IMR-90 (cell line): ENCODE measurements around the gene PACC1. TPM values are rescaled to one million over a fixed set of nuclear protein-coding genes. Genes with fewer than 3 reads are reported as not detected.

ENCODE experiments used
- ATAC-seq: fragments of 200-7000 bp; cut with Tn5 transposase; 2 replicates; pipeline ENCODE4 v1.9.1; 2020; ENCODE audit warnings: low read depth, mild to moderate bottlenecking, moderate library complexity
- BruUV-seq: library from RNA; stranded (reverse); fragments of 400-500 nt; replicated peaks from 2 replicates; lab custom pipeline; 2021; lab: Mats Ljungman, UMichigan
- CTCF ChIA-PET: fragments of 300-600 bp; formaldehyde crosslinking; extraction: SDS; loops from one replicate; lab custom pipeline; 2021; ENCODE audit warnings: antibody characterized with exemption; lab: Yijun Ruan, JAX
- POLR2A ChIA-PET: fragments of 300-600 bp; sonication (Branson Sonifier 250); formaldehyde crosslinking; loops from one replicate; lab custom pipeline; 2022; ENCODE audit warnings: antibody characterized with exemption; ENCODE audit not compliant: unreplicated experiment; lab: Charles Lee
- DNase-seq: peaks from one replicate; pipeline ENCODE4 v3.0.0; 2013
- H2AFZ ChIP-seq: replicated peaks from 2 replicates; pipeline ENCODE3; 2013; ENCODE audit warnings: low read length, mild to moderate bottlenecking; ENCODE audit not compliant: poor library complexity
- H2AK5ac ChIP-seq: 2 replicates; pipeline ENCODE4 v1.6.1; 2013; ENCODE audit warnings: low read depth, low read length, inconsistent platforms
- H2AK9ac ChIP-seq: replicated peaks from 2 replicates; pipeline ENCODE3; 2013; ENCODE audit warnings: mild to moderate bottlenecking, low read depth, low read length, moderate library complexity; ENCODE audit not compliant: poor library complexity
- H2BK120ac ChIP-seq: 2 replicates; pipeline ENCODE4 v1.6.1; 2013; ENCODE audit warnings: low read depth, low read length, inconsistent platforms
- H2BK15ac ChIP-seq: 3 replicates; pipeline ENCODE4 v1.6.1; 2013; ENCODE audit warnings: low read depth, low read length, inconsistent platforms
- H2BK20ac ChIP-seq: 2 replicates; pipeline ENCODE4 v1.6.1; 2013; ENCODE audit warnings: low read depth, mild to moderate bottlenecking, inconsistent platforms, low read length, moderate library complexity
- H2BK5ac ChIP-seq: 2 replicates; pipeline ENCODE4 v1.6.1; 2013; ENCODE audit warnings: mild to moderate bottlenecking, low read depth, low read length, inconsistent platforms; ENCODE audit not compliant: poor library complexity, severe bottlenecking
- H3K14ac ChIP-seq: replicated peaks from 2 replicates; pipeline ENCODE4 v1.6.1; 2013; ENCODE audit warnings: low read depth, low read length, inconsistent platforms
- H3K18ac ChIP-seq: 2 replicates; pipeline ENCODE4 v1.6.1; 2013; ENCODE audit warnings: low read depth, low read length, control low read depth
- H3K23ac ChIP-seq: 2 replicates; pipeline ENCODE4 v1.6.1; 2013; ENCODE audit warnings: low read depth, low read length, inconsistent platforms
- H3K27ac ChIP-seq: 2 replicates; pipeline ENCODE4 v1.5.1; 2013; ENCODE audit warnings: mild to moderate bottlenecking, control low read depth, low read length; ENCODE audit not compliant: insufficient read depth
- H3K27me3 ChIP-seq: 2 replicates; pipeline ENCODE4 v1.6.1; 2013; ENCODE audit warnings: low read length; ENCODE audit not compliant: control insufficient read depth, insufficient read depth
- H3K36me3 ChIP-seq: 2 replicates; pipeline ENCODE4 v1.6.1; 2013; ENCODE audit warnings: low read length, mixed read lengths; ENCODE audit not compliant: control insufficient read depth, insufficient read depth
- H3K4ac ChIP-seq: 2 replicates; pipeline ENCODE4 v1.6.1; 2013; ENCODE audit warnings: low read depth, low read length, inconsistent platforms
- H3K4me1 ChIP-seq: 2 replicates; pipeline ENCODE4 v1.6.1; 2013; ENCODE audit warnings: low read length, mixed read lengths; ENCODE audit not compliant: control insufficient read depth, insufficient read depth
- H3K4me2 ChIP-seq: 2 replicates; pipeline ENCODE4 v1.6.1; 2013; ENCODE audit warnings: low read depth, mild to moderate bottlenecking, control low read depth, low read length, moderate library complexity
- H3K4me3 ChIP-seq: 2 replicates; pipeline ENCODE4 v1.5.1; 2013; ENCODE audit warnings: low read depth, mild to moderate bottlenecking, control low read depth, low read length, moderate library complexity; ENCODE audit not compliant: insufficient read depth
- H3K56ac ChIP-seq: 2 replicates; pipeline ENCODE4 v1.6.1; 2013; ENCODE audit warnings: low read length, inconsistent platforms; ENCODE audit not compliant: insufficient read depth; ENCODE audit errors: extremely low read depth
- H3K79me1 ChIP-seq, 2 experiments: 2 replicates each; pipeline ENCODE4 v1.6.1; 2013; ENCODE audit warnings: low read length in 2 of 2, inconsistent platforms in 1 of 2, low read depth in 1 of 2
- H3K9ac ChIP-seq: 2 replicates; pipeline ENCODE4 v1.6.1; 2013; ENCODE audit warnings: low read depth, low read length, control low read depth
- H3K9me1 ChIP-seq: 2 replicates; pipeline ENCODE4 v1.6.1; 2013; ENCODE audit warnings: low read length, inconsistent platforms; ENCODE audit not compliant: insufficient read depth
- H3K9me3 ChIP-seq: 2 replicates; pipeline ENCODE4 v1.6.1; 2013; ENCODE audit warnings: low read length; ENCODE audit not compliant: control insufficient read depth, insufficient read depth
- H4K20me1 ChIP-seq: 2 replicates; pipeline ENCODE4 v1.6.1; 2013; ENCODE audit warnings: low read length, inconsistent platforms; ENCODE audit not compliant: insufficient read depth
- H4K5ac ChIP-seq: 2 replicates; pipeline ENCODE4 v1.6.1; 2013; ENCODE audit warnings: mild to moderate bottlenecking, low read depth, low read length, control low read depth
- H4K8ac ChIP-seq, 2 experiments: 2 replicates each; pipeline ENCODE4 v1.6.1; 2013; ENCODE audit warnings: low read depth in 2 of 2, low read length in 2 of 2, control low read depth in 1 of 2, inconsistent platforms in 1 of 2
- H4K91ac ChIP-seq: 2 replicates; pipeline ENCODE4 v1.6.1; 2013; ENCODE audit warnings: low read depth, low read length, inconsistent platforms; ENCODE audit not compliant: insufficient read depth
- BHLHE40 ChIP-seq: fragments of 150-350 bp; IDR thresholded peaks from 2 replicates; pipeline ENCODE4 v1.6.1; 2016; ENCODE audit warnings: mild to moderate bottlenecking, low read depth, low read length
- CEBPB ChIP-seq: IDR thresholded peaks from 2 replicates; pipeline ENCODE4 v1.6.1; 2012; ENCODE audit warnings: low read depth, low read length, improper control_type of control experiment
- CHD1 ChIP-seq: IDR thresholded peaks from 2 replicates; pipeline ENCODE4 v1.6.1; 2012; ENCODE audit warnings: low read depth, low read length, improper control_type of control experiment
- ELK1 ChIP-seq: fragments of 150-350 bp; IDR thresholded peaks from 2 replicates; pipeline ENCODE4 v1.6.1; 2016; ENCODE audit warnings: low read depth, mild to moderate bottlenecking, low read length, moderate library complexity, borderline replicate concordance
- FOS ChIP-seq: fragments of 150-350 bp; IDR thresholded peaks from 2 replicates; pipeline ENCODE4 v1.6.1; 2016; ENCODE audit warnings: low read depth, low read length
- MAFK ChIP-seq: IDR thresholded peaks from 2 replicates; pipeline ENCODE4 v1.6.1; 2012; ENCODE audit warnings: low read depth, low read length, improper control_type of control experiment
- MAZ ChIP-seq: IDR thresholded peaks from 2 replicates; pipeline ENCODE4 v1.6.1; 2012; ENCODE audit warnings: low read depth, mild to moderate bottlenecking, low read length, improper control_type of control experiment, moderate library complexity, borderline replicate concordance
- MXI1 ChIP-seq: IDR thresholded peaks from 2 replicates; pipeline ENCODE4 v1.6.1; 2012; ENCODE audit warnings: low read depth, mild to moderate bottlenecking, low read length, moderate library complexity, borderline replicate concordance
- NFE2L2 ChIP-seq: fragments of 150-350 bp; IDR thresholded peaks from 2 replicates; pipeline ENCODE4 v1.6.1; 2016; ENCODE audit warnings: low read depth, mild to moderate bottlenecking, low read length
- POLR2A ChIP-seq: IDR thresholded peaks from 2 replicates; pipeline ENCODE4 v1.6.1; 2012; ENCODE audit warnings: mild to moderate bottlenecking, low read depth, low read length
- RAD21 ChIP-seq: IDR thresholded peaks from 2 replicates; pipeline ENCODE4 v1.6.1; 2012; ENCODE audit warnings: low read length, improper control_type of control experiment
- RCOR1 ChIP-seq: IDR thresholded peaks from 2 replicates; pipeline ENCODE4 v1.6.1; 2012; ENCODE audit warnings: mild to moderate bottlenecking, low read length, improper control_type of control experiment; ENCODE audit not compliant: insufficient replicate concordance
- RFX5 ChIP-seq: IDR thresholded peaks from 2 replicates; pipeline ENCODE4 v1.8.0; 2012; ENCODE audit warnings: low read depth, mild to moderate bottlenecking, low read length, moderate library complexity
- SMC3 ChIP-seq: fragments of 150-350 bp; IDR thresholded peaks from 2 replicates; pipeline ENCODE4 v1.6.1; 2016; ENCODE audit warnings: low read depth, mild to moderate bottlenecking, antibody characterized with exemption, low read length, moderate library complexity
- WGBS, 2 experiments: methylation state at CpG; one replicate each; pipeline versions ENCODE4 v1.1.5 to v1.1.7; 2013; ENCODE audit warnings: missing lambda C conversion rate in 2 of 2; ENCODE audit not compliant: insufficient read length in 1 of 2; ENCODE audit errors: extremely low coverage in 2 of 2; 5-methylcytosine and 5-hydroxymethylcytosine counted together
- dilution Hi-C: fragments of 300-500 bp; cut with HindIII; formaldehyde crosslinking; loops from one replicate; pipeline ENCODE4 v1.14.3; 2018; ENCODE audit warnings: low sequenced_read_pairs; ENCODE audit not compliant: unreplicated experiment
- in situ Hi-C: fragments of 300-500 bp; cut with MboI; formaldehyde crosslinking; loops from 3 replicates; pipeline ENCODE4 v1.14.3; 2019; ENCODE audit warnings: low sequenced_read_pairs, inconsistent platforms, mixed read lengths
- intact Hi-C: fragments of 100-400 bp; cut with micrococcal nuclease; formaldehyde crosslinking; loops from 2 replicates; pipeline ENCODE4 v1.10.0; 2022
- polyA plus RNA-seq, 3 experiments: library from polyadenylated mRNA; depleted of rRNA; stranded (reverse); fragments of >200 nt; gene quantifications; 2 replicates each; pipeline ENCODE4 v1.2.3, GENCODE V29; 2012; ENCODE audit warnings: low replicate concordance in 1 of 3
- total RNA-seq: library from RNA; depleted of rRNA; stranded (reverse); fragments of >200 nt; gene quantifications from 2 replicates; pipeline ENCODE4 v1.2.3, GENCODE V29; 2012
- TF ChIP-seq, protein P1 (sequence below): fragments of 150-350 bp; IDR thresholded peaks from 2 replicates; pipeline ENCODE4 v1.6.1; 2017; ENCODE audit warnings: mild to moderate bottlenecking, antibody characterized with exemption, low read length, low read depth
- TF ChIP-seq, protein P2 (sequence below): conservative IDR thresholded peaks from 2 replicates; pipeline ENCODE4 v1.5.1; 2012; ENCODE audit warnings: mild to moderate bottlenecking, low read depth, low read length, improper control_type of control experiment

Gene PACC1
- total and polyA plus RNA-seq, 2 of the 4 experiments (the other 2 are of a cell fraction), result 8.6 to 13.4 TPM

DNA sequence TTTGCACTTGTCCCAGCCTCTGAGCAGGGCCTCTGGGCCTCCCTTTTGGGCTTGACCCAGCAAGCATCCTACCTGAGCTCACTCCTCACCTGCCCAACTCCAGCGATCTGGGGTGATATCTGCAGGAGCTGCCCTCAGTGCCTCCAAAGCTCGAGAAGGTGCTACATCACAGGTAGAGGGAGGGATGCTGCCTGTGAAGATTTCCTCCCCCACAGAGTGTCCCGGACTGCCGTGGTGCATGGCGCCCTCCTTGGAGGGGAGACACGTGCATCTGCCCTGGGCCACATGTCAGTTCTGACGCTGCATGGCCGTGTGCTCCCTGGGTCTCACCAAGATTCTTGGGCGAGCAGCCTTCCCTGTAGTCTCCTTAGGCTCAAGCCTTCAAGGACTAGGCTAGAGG is 45.7 kb upstream of the PACC1 start:
- ChIA-PET CTCF (no interaction called here), POLR2A (no interaction called here)
- Histone ChIP-seq H3K36me3 (no peaks in the 10 kb centered on the region), H3K23ac (no peak overlapping the region), H2AK9ac (no peak overlapping the region), H2AK5ac (no peak overlapping the region), H3K9ac (no peak overlapping the region), H3K9me1 (no peaks in the 10 kb centered on the region; the same call in 1 of the 2 replicates), H2AFZ (no peak overlapping the region), H4K5ac (no peak overlapping the region), H3K4me1 (no peaks in the 10 kb centered on the region), H3K27ac (no peak overlapping the region), H3K4me2 (no peak overlapping the region), H4K91ac (no peak overlapping the region), H3K27me3 (peaks cover 9% of the 10 kb centered on the region; the same call in 1 of the 2 replicates), H2BK120ac (no peak overlapping the region), H3K18ac (no peak overlapping the region), H4K20me1 (no peaks in the 10 kb centered on the region), H2BK5ac (no peak overlapping the region), H2BK15ac (no peak overlapping the region), H3K56ac (no peak overlapping the region), H3K4me3 (no peak overlapping the region), H3K4ac (no peak overlapping the region), H3K14ac (no peak overlapping the region), H3K79me1 (no peaks in the 10 kb centered on the region), H3K9me3 (peaks cover 8% of the 10 kb centered on the region; the same call in 1 of the 2 replicates), H2BK20ac (no peak overlapping the region), H4K8ac (no peak overlapping the region)
- no peak for ATAC-seq
- no peak for DNase-seq
- in situ Hi-C loops (no loop called here), dilution Hi-C loops (no loop called here), intact Hi-C loops (no loop called here)
- no TSS peak for BruUV-seq
- TF ChIP-seq RCOR1 (no peak), SMC3 (no peak), RFX5 (no peak), RAD21 (no peak), BHLHE40 (no peak), MAFK (no peak), CHD1 (no peak), ELK1 (no peak), MXI1 (no peak), CEBPB (no peak), NFE2L2 (no peak), POLR2A (no peak), MAZ (no peak), FOS (no peak)
- TF ChIP-seq, protein P1, sequence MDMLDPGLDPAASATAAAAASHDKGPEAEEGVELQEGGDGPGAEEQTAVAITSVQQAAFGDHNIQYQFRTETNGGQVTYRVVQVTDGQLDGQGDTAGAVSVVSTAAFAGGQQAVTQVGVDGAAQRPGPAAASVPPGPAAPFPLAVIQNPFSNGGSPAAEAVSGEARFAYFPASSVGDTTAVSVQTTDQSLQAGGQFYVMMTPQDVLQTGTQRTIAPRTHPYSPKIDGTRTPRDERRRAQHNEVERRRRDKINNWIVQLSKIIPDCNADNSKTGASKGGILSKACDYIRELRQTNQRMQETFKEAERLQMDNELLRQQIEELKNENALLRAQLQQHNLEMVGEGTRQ, result no peak
- TF ChIP-seq, protein P2, sequence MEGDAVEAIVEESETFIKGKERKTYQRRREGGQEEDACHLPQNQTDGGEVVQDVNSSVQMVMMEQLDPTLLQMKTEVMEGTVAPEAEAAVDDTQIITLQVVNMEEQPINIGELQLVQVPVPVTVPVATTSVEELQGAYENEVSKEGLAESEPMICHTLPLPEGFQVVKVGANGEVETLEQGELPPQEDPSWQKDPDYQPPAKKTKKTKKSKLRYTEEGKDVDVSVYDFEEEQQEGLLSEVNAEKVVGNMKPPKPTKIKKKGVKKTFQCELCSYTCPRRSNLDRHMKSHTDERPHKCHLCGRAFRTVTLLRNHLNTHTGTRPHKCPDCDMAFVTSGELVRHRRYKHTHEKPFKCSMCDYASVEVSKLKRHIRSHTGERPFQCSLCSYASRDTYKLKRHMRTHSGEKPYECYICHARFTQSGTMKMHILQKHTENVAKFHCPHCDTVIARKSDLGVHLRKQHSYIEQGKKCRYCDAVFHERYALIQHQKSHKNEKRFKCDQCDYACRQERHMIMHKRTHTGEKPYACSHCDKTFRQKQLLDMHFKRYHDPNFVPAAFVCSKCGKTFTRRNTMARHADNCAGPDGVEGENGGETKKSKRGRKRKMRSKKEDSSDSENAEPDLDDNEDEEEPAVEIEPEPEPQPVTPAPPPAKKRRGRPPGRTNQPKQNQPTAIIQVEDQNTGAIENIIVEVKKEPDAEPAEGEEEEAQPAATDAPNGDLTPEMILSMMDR, result no peak
- WGBS, 2 experiments, result 100% methylated on average over 1 of the region's 9 CpGs; no CpG with 5 or more reads in 1 of the 2 experiments
